H1 (cell line): ENCODE results near the gene CD300H. TPM values are rescaled to one million over a fixed set of nuclear protein-coding genes. Genes with fewer than 3 reads are reported as not detected.

Experiments
- CTCF ChIA-PET: fragments of 300-600 bp; sonication (Branson Sonifier 250); formaldehyde crosslinking; loops from one replicate; lab custom pipeline; 2021; ENCODE audit not compliant: partially characterized antibody; lab: Charles Lee
- POLR2A ChIA-PET: fragments of 300-600 bp; sonication (Branson Sonifier 250); formaldehyde crosslinking; loops from one replicate; lab custom pipeline; 2021; ENCODE audit warnings: inconsistent platforms; ENCODE audit not compliant: partially characterized antibody; lab: Charles Lee
- DNase-seq, 2 experiments: peaks; one replicate each; pipeline versions ENCODE4 v3.0.0 to v3.0.0-alpha.2; 2010 to 2022; ENCODE audit warnings: low spot score in 2 of 2, low read depth in 1 of 2, mixed read lengths in 1 of 2
- FAIRE-seq: peaks from 2 replicates; lab custom pipeline; 2011; peaks lifted over from hg19 to GRCh38; lab: Jason Lieb, UNC
- H2AFZ ChIP-seq: 2 replicates; pipeline ENCODE4 v1.8.1; 2012; ENCODE audit warnings: low read length, inconsistent platforms
- H2AK5ac ChIP-seq: 2 replicates; pipeline ENCODE4 v1.6.1; 2013; ENCODE audit warnings: low read depth, low read length
- H2BK120ac ChIP-seq: replicated peaks from 2 replicates; pipeline ENCODE3; 2013; ENCODE audit warnings: low read depth, low read length, inconsistent platforms
- H2BK12ac ChIP-seq: 2 replicates; pipeline ENCODE4 v1.6.1; 2013; ENCODE audit warnings: low read depth, low read length
- H2BK15ac ChIP-seq: 2 replicates; pipeline ENCODE4 v1.6.1; 2013; ENCODE audit warnings: low read length
- H2BK20ac ChIP-seq: 2 replicates; pipeline ENCODE4 v1.6.1; 2013; ENCODE audit warnings: low read length
- H2BK5ac ChIP-seq: 2 replicates; pipeline ENCODE4 v1.6.1; 2013; ENCODE audit warnings: low read depth, low read length
- H3K14ac ChIP-seq: 2 replicates; pipeline ENCODE4 v1.6.1; 2013; ENCODE audit warnings: inconsistent platforms; ENCODE audit not compliant: insufficient read length
- H3K18ac ChIP-seq: 2 replicates; pipeline ENCODE4 v1.6.1; 2013; ENCODE audit warnings: low read length; ENCODE audit errors: extremely low read depth
- H3K23ac ChIP-seq: 2 replicates; pipeline ENCODE4 v1.6.1; 2013; ENCODE audit warnings: inconsistent platforms; ENCODE audit not compliant: insufficient read length
- H3K23me2 ChIP-seq: 2 replicates; pipeline ENCODE4 v1.6.1; 2013; ENCODE audit warnings: low read depth, low read length
- H3K27ac ChIP-seq: 2 replicates; pipeline ENCODE4 v1.6.1; 2011; ENCODE audit warnings: low read depth, low read length, inconsistent platforms
- H3K27me3 ChIP-seq, 4 experiments: replicated peaks in 1 of 4; 1 replicate in 1 of 4; 2 replicates in 3 of 4; pipeline versions ENCODE4 v1.6.1 to v1.8.1; 2011 to 2013; ENCODE audit warnings: low read length in 3 of 4, mild to moderate bottlenecking in 3 of 4, inconsistent platforms in 2 of 4, mixed read lengths in 2 of 4, moderate library complexity in 1 of 4; ENCODE audit not compliant: control insufficient read depth in 3 of 4, insufficient read depth in 3 of 4; ENCODE audit errors: extremely low read depth in 1 of 4
- H3K36me3 ChIP-seq, 4 experiments: 2 replicates each; pipeline versions ENCODE4 v1.6.1 to v1.8.1; 2011 to 2013; ENCODE audit warnings: mild to moderate bottlenecking in 4 of 4, low read length in 3 of 4, moderate library complexity in 2 of 4, control low read depth in 1 of 4, inconsistent platforms in 1 of 4; ENCODE audit not compliant: insufficient read depth in 4 of 4, control insufficient read depth in 2 of 4
- H3K4ac ChIP-seq: replicated peaks from 2 replicates; pipeline ENCODE3; 2013; ENCODE audit warnings: low read length, low read depth, mixed read lengths, inconsistent platforms; ENCODE audit not compliant: insufficient read length
- H3K4me1 ChIP-seq, 4 experiments: replicated peaks in 1 of 4; 1 replicate in 1 of 4; 2 replicates in 3 of 4; pipeline versions ENCODE4 v1.6.1 to v1.8.1; 2011 to 2013; ENCODE audit warnings: low read length in 3 of 4, inconsistent platforms in 2 of 4, mixed read lengths in 1 of 4; ENCODE audit not compliant: insufficient read depth in 4 of 4, control insufficient read depth in 3 of 4
- H3K4me2 ChIP-seq, 2 experiments: 2 replicates each; pipeline versions ENCODE4 v1.6.1 to v1.8.1; 2011 to 2013; ENCODE audit warnings: low read depth in 2 of 2, low read length in 2 of 2, control low read depth in 1 of 2, inconsistent platforms in 1 of 2, mild to moderate bottlenecking in 1 of 2; ENCODE audit not compliant: insufficient read depth in 1 of 2
- H3K4me3 ChIP-seq, 4 experiments: fragments of 200-600, 300-600 bp in 1 of 4; sonication (generic), shearing (Covaris generic), sonication (Bioruptor Twin) in 1 of 4; 2 replicates each; pipeline versions ENCODE4 v1.5.1 to v1.8.1; 2011 to 2016; ENCODE audit warnings: low read length in 4 of 4, low read depth in 3 of 4, control low read depth in 2 of 4, inconsistent platforms in 2 of 4, mild to moderate bottlenecking in 2 of 4, mixed read lengths in 1 of 4, moderate library complexity in 1 of 4; ENCODE audit not compliant: insufficient read depth in 2 of 4; ENCODE audit errors: extremely low read depth in 1 of 4
- H3K56ac ChIP-seq: replicated peaks from 2 replicates; pipeline ENCODE3; 2013; ENCODE audit warnings: low read depth, mild to moderate bottlenecking, mixed read lengths, low read length, inconsistent platforms; ENCODE audit not compliant: insufficient read length
- H3K79me1 ChIP-seq: 2 replicates; pipeline ENCODE4 v1.6.1; 2013; ENCODE audit warnings: low read depth, low read length, control low read depth
- H3K79me2 ChIP-seq, 2 experiments: 2 replicates each; pipeline versions ENCODE4 v1.6.1 to v1.8.1; 2012 to 2013; ENCODE audit warnings: low read length in 2 of 2, mild to moderate bottlenecking in 2 of 2, inconsistent platforms in 1 of 2; ENCODE audit not compliant: insufficient read depth in 2 of 2, control insufficient read depth in 1 of 2
- H3K9ac ChIP-seq, 4 experiments: replicated peaks in 1 of 4; 1 replicate in 1 of 4; 2 replicates in 3 of 4; pipeline versions ENCODE4 v1.6.1 to v1.8.1; 2011 to 2013; ENCODE audit warnings: low read depth in 3 of 4, low read length in 3 of 4, control low read depth in 2 of 4, mild to moderate bottlenecking in 2 of 4, moderate library complexity in 2 of 4, inconsistent platforms in 1 of 4; ENCODE audit errors: extremely low read depth in 1 of 4
- H3K9me3 ChIP-seq, 2 experiments: 2 replicates each; pipeline versions ENCODE4 v1.6.1 to v1.8.1; 2012 to 2013; ENCODE audit warnings: mild to moderate bottlenecking in 2 of 2, moderate library complexity in 2 of 2, control low read depth in 1 of 2, inconsistent platforms in 1 of 2, low read depth in 1 of 2, low read length in 1 of 2, mixed read lengths in 1 of 2; ENCODE audit not compliant: insufficient read depth in 2 of 2
- H4K20me1 ChIP-seq, 2 experiments: replicated peaks in 1 of 2; 2 replicates each; pipeline versions ENCODE3 to v1.8.1; 2011 to 2013; ENCODE audit warnings: inconsistent platforms in 2 of 2, low read length in 2 of 2, mild to moderate bottlenecking in 1 of 2; ENCODE audit not compliant: insufficient read depth in 2 of 2, control insufficient read depth in 1 of 2
- H4K5ac ChIP-seq: 2 replicates; pipeline ENCODE4 v1.6.1; 2013; ENCODE audit warnings: low read length, low read depth, mixed read lengths, inconsistent platforms; ENCODE audit not compliant: insufficient read length
- H4K8ac ChIP-seq: 2 replicates; pipeline ENCODE4 v1.8.0; 2013; ENCODE audit warnings: mild to moderate bottlenecking, moderate library complexity, low read length, inconsistent platforms; ENCODE audit not compliant: insufficient read depth; ENCODE audit errors: extremely low read depth
- H4K91ac ChIP-seq: replicated peaks from 2 replicates; pipeline ENCODE3; 2013; ENCODE audit warnings: low read length, mixed read lengths, inconsistent platforms; ENCODE audit not compliant: insufficient read length
- KDM1A ChIP-seq: fragments of 200-600, 300-600 bp; sonication (generic); IDR thresholded peaks from 2 replicates; pipeline ENCODE4 v1.7.1; 2016; ENCODE audit warnings: mild to moderate bottlenecking, low read length, borderline replicate concordance
- RBBP5 ChIP-seq: IDR thresholded peaks from 2 replicates; pipeline ENCODE4 v1.7.1; 2012; ENCODE audit warnings: low read depth, mild to moderate bottlenecking, inconsistent platforms, low read length, moderate library complexity, borderline replicate concordance
- WGBS, 2 experiments: shearing (Covaris generic) in 1 of 2; methylation state at CpG; one replicate each; pipeline versions ENCODE4 v1.1.6 to v1.1.7; 2013 to 2015; ENCODE audit warnings: low lambda C conversion rate in 2 of 2, mixed read lengths in 2 of 2, inconsistent platforms in 1 of 2, low coverage in 1 of 2, missing lambda C conversion rate in 1 of 2; ENCODE audit not compliant: insufficient replicate concordance in 2 of 2, insufficient coverage in 1 of 2, insufficient read length in 1 of 2; ENCODE audit errors: extremely low coverage in 1 of 2, missing lambda C conversion rate in 1 of 2; 5-methylcytosine and 5-hydroxymethylcytosine counted together
- polyA plus RNA-seq, 7 experiments: library from polyadenylated mRNA; depleted of rRNA in 3 of 7; stranded (reverse) in 5 of 7; unstranded in 2 of 7; fragments of >200 nt in 5 of 7; fragments of 200-250 nt in 2 of 7; gene quantifications; 1 replicate in 5 of 7; 2 replicates in 1 of 7; 4 replicates in 1 of 7; pipeline versions ENCODE4 v1.2.1 to v1.2.3, GENCODE V29; 2011 to 2013; ENCODE audit warnings: missing spikeins in 2 of 7, mixed read lengths in 2 of 7
- total RNA-seq: library from RNA; stranded (reverse); fragmentation: NEBNext Ultra II Directional; extraction: Animal tissue kit (Norgen Biotek cat#: 25700); gene quantifications from 2 replicates; pipeline ENCODE4 v1.2.1, GENCODE V29; 2021

CD300H gene
- total and polyA plus RNA-seq, 2 of the 8 experiments (the other 6 are each of a cell fraction or from before 2014, with no cell fraction given), result not detected

GRCh38 chr17:74561586-74561985 lies 5.7 kb downstream of the CD300H start:
- H3K4me2 ChIP-seq, result no peak overlapping the region
- H3K4me3 ChIP-seq, result no peak overlapping the region
- H4K91ac ChIP-seq, result no peak overlapping the region
- no peak overlapping the region for H4K5ac ChIP-seq
- H2BK15ac ChIP-seq, result no peak overlapping the region
- POLR2A ChIA-PET, result no interaction called here
- DNase-seq, result no peak
- TF ChIP-seq KDM1A, result no peak
- TF ChIP-seq RBBP5, result no peak
- TF ChIP-seq, all 59 proteins: peak for 0
- Histone ChIP-seq H3K9me3 (peaks cover 12 to 14% of the 10 kb centered on the region in 2 experiments), H2BK12ac (no peak overlapping the region), H3K27ac (no peak overlapping the region), H3K18ac (no peak overlapping the region), H3K79me1 (no peaks in the 10 kb centered on the region), H4K8ac (no peak overlapping the region), H3K23me2 (peaks cover 6% of the 10 kb centered on the region; the same call in 1 of the 2 replicates), H3K4me1 (peaks cover 0 to 2% (median under 1%) of the 10 kb centered on the region in 4 experiments; a peak in 2 of 7 replicates), H2BK120ac (no peak overlapping the region), H2BK20ac (no peak overlapping the region), H3K14ac (no peak overlapping the region), H2BK5ac (no peak overlapping the region), H3K36me3 (no peaks in the 10 kb centered on the region), H3K79me2 (no peaks in the 10 kb centered on the region), H3K9ac (no peak overlapping the region), H2AFZ (no peak overlapping the region), H3K4ac (no peak overlapping the region), H4K20me1 (peaks cover 0 to 3% of the 10 kb centered on the region in 2 experiments), H3K23ac (no peak overlapping the region), H2AK5ac (no peak overlapping the region), H3K56ac (no peak overlapping the region), H3K27me3 (no peaks in the 10 kb centered on the region; a peak in 1 of 7 replicates)
- 72% methylated on average over 3 of the region's 3 CpGs; no CpG with 5 or more reads in 1 of the 2 experiments for WGBS, 2 experiments
- no peak for FAIRE-seq
- CTCF ChIA-PET, result interaction anchor here (0.8 to 1.4 kb wide), 5 partner anchors 9 to 104 kb away, joined by 3 to 5 read pairs (median 3); no protein-coding TSS in a partner anchor
